Keratinocyte (primary cell): ENCODE data around the gene OR9G4. TPM values are rescaled to one million over a fixed set of nuclear protein-coding genes. Genes with fewer than 3 reads are reported as not detected.

Experiments
- DNase-seq: peaks from one replicate; pipeline ENCODE4 v3.0.0-alpha.2; 2011; ENCODE audit warnings: low read depth, missing footprints, low spot score
- FAIRE-seq: peaks from 2 replicates; lab custom pipeline; 2011; peaks lifted over from hg19 to GRCh38; lab: Jason Lieb, UNC
- H2AFZ ChIP-seq: 2 replicates; pipeline ENCODE4 v1.6.0; 2012; ENCODE audit warnings: low read length, control low read depth, inconsistent platforms; ENCODE audit not compliant: control insufficient read depth
- H3K27ac ChIP-seq: 2 replicates; pipeline ENCODE4 v1.5.1; 2011; ENCODE audit warnings: low read length; ENCODE audit not compliant: control insufficient read depth, insufficient read depth
- H3K27me3 ChIP-seq: 3 replicates; pipeline ENCODE4 v1.6.0; 2011; ENCODE audit warnings: low read length; ENCODE audit not compliant: control insufficient read depth, insufficient read depth; ENCODE audit errors: extremely low read depth
- H3K36me3 ChIP-seq, 2 experiments: 2 replicates in 1 of 2; 3 replicates in 1 of 2; pipeline ENCODE4 v1.5.1; 2011; ENCODE audit warnings: low read length in 2 of 2, mild to moderate bottlenecking in 1 of 2; ENCODE audit not compliant: control insufficient read depth in 2 of 2, insufficient read depth in 2 of 2; ENCODE audit errors: extremely low read depth in 1 of 2
- H3K4me1 ChIP-seq: 3 replicates; pipeline ENCODE4 v1.5.1; 2011; ENCODE audit warnings: low read length; ENCODE audit not compliant: control insufficient read depth, insufficient read depth; ENCODE audit errors: extremely low read depth
- H3K4me2 ChIP-seq: 3 replicates; pipeline ENCODE4 v1.6.0; 2011; ENCODE audit warnings: low read depth, low read length; ENCODE audit not compliant: control insufficient read depth, insufficient read depth; ENCODE audit errors: extremely low read depth
- H3K4me3 ChIP-seq, 3 experiments: fragments of 200-600 bp in 1 of 3; sonication (generic) in 1 of 3; 2 replicates in 2 of 3; 3 replicates in 1 of 3; pipeline ENCODE4 v1.5.1; 2011 to 2016; ENCODE audit warnings: low read length in 3 of 3, mild to moderate bottlenecking in 3 of 3, control low read depth in 2 of 3, inconsistent platforms in 1 of 3, low read depth in 1 of 3, mixed read lengths in 1 of 3, mixed run types in 1 of 3, moderate library complexity in 1 of 3; ENCODE audit not compliant: control insufficient read depth in 2 of 3, insufficient read depth in 2 of 3; ENCODE audit errors: extremely low read depth in 1 of 3
- H3K79me2 ChIP-seq: 2 replicates; pipeline ENCODE4 v1.6.0; 2012; ENCODE audit warnings: low read length; ENCODE audit not compliant: control insufficient read depth, insufficient read depth
- H3K9ac ChIP-seq: 3 replicates; pipeline ENCODE4 v1.6.0; 2011; ENCODE audit warnings: low read length; ENCODE audit not compliant: control insufficient read depth, insufficient read depth; ENCODE audit errors: extremely low read depth
- H3K9me1 ChIP-seq: 3 replicates; pipeline ENCODE4 v1.6.0; 2011; ENCODE audit warnings: low read length; ENCODE audit not compliant: control insufficient read depth, insufficient read depth; ENCODE audit errors: extremely low read depth
- H3K9me3 ChIP-seq: 2 replicates; pipeline ENCODE4 v1.5.1; 2012; ENCODE audit warnings: low read depth, low read length; ENCODE audit not compliant: control insufficient read depth
- H4K20me1 ChIP-seq: 3 replicates; pipeline ENCODE4 v1.6.0; 2011; ENCODE audit warnings: low read length; ENCODE audit not compliant: control insufficient read depth, insufficient read depth; ENCODE audit errors: extremely low read depth
- EZH2 ChIP-seq: IDR thresholded peaks from one replicate; pipeline ENCODE4 v1.6.1; 2012; ENCODE audit warnings: inconsistent platforms, mild to moderate bottlenecking, low read length, moderate library complexity
- dilution Hi-C: fragments of 300-500 bp; cut with MboI; formaldehyde crosslinking; loops from one replicate; pipeline ENCODE4 v1.7.0; 2020; ENCODE audit warnings: low sequenced_read_pairs; ENCODE audit not compliant: extremely low pct_ligation_motif_present
- polyA plus RNA-seq, 5 experiments: library from polyadenylated mRNA; depleted of rRNA in 3 of 5; stranded (reverse) in 3 of 5; stranded (forward) in 1 of 5; unstranded in 1 of 5; fragments of >200 nt; gene quantifications; 1 replicate in 1 of 5; 2 replicates in 3 of 5; 3 replicates in 1 of 5; pipeline versions ENCODE4 v1.2.1 to v1.2.3, GENCODE V29; 2011 to 2012; ENCODE audit warnings: missing spikeins in 2 of 5, low read depth in 1 of 5, low replicate concordance in 1 of 5
- TF ChIP-seq, protein P1 (sequence below), 3 experiments: IDR thresholded peaks in 1 of 3; conservative IDR thresholded peaks in 1 of 3; optimal IDR thresholded peaks in 1 of 3; 2 replicates in 2 of 3; 3 replicates in 1 of 3; pipeline versions ENCODE3 to v1.5.1; 2011; ENCODE audit warnings: low read length in 3 of 3, mild to moderate bottlenecking in 3 of 3, moderate library complexity in 2 of 3, control low read depth in 1 of 3, inconsistent platforms in 1 of 3; ENCODE audit not compliant: insufficient read depth in 2 of 3; ENCODE audit errors: extremely low read depth in 1 of 3

The OR9G4 gene
- polyA plus RNA-seq, 1 donor (not counting 4 experiments of a cell fraction or from before 2014, with no cell fraction given): not detected

DNA sequence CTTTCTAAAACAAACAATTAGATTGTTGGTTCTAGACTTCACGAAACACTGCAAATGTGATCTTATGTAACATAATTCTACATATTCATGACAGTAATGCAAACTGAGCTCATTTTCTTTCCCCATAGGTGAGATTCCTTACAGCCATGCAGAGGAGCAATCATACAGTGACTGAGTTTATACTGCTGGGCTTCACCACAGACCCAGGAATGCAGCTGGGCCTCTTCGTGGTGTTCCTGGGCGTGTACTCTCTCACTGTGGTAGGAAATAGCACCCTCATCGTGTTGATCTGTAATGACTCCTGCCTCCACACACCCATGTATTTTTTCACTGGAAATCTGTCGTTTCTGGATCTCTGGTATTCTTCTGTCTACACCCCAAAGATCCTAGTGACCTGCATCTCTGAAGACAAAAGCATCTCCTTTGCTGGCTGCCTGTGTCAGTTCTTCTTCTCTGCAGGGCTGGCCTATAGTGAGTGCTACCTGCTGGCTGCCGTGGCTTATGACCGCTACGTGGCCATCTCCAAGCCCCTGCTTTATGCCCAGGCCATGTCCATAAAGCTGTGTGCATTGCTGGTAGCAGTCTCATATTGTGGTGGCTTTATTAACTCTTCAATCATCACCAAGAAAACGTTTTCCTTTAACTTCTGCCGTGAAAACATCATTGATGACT, 48.1 kb downstream of the OR9G4 start:
- no peaks in the 10 kb centered on the region for H3K79me2 ChIP-seq
- FAIRE-seq (peak; percentile 99), DNase-seq (no peak)
- H2AFZ ChIP-seq: peak overlapping the region; percentile 27
- H4K20me1 ChIP-seq: no peaks in the 10 kb centered on the region
- H3K9me1 ChIP-seq: no peaks in the 10 kb centered on the region
- no peaks in the 10 kb centered on the region for H3K36me3 ChIP-seq
- H3K27ac ChIP-seq: peak overlapping the region; percentile 10
- no peak overlapping the region for H3K4me3 ChIP-seq
- dilution Hi-C loops: no loop called here
- no peak overlapping the region for H3K9ac ChIP-seq
- H3K4me1 ChIP-seq: peaks cover 6% of the 10 kb centered on the region
- no peak for TF ChIP-seq EZH2
- TF ChIP-seq, protein P1, sequence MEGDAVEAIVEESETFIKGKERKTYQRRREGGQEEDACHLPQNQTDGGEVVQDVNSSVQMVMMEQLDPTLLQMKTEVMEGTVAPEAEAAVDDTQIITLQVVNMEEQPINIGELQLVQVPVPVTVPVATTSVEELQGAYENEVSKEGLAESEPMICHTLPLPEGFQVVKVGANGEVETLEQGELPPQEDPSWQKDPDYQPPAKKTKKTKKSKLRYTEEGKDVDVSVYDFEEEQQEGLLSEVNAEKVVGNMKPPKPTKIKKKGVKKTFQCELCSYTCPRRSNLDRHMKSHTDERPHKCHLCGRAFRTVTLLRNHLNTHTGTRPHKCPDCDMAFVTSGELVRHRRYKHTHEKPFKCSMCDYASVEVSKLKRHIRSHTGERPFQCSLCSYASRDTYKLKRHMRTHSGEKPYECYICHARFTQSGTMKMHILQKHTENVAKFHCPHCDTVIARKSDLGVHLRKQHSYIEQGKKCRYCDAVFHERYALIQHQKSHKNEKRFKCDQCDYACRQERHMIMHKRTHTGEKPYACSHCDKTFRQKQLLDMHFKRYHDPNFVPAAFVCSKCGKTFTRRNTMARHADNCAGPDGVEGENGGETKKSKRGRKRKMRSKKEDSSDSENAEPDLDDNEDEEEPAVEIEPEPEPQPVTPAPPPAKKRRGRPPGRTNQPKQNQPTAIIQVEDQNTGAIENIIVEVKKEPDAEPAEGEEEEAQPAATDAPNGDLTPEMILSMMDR (optimal IDR thresholded peaks at IDR 0.05 in 1 of 3, IDR thresholded peaks at IDR 0.05 in 1 of 3, conservative IDR thresholded peaks at IDR 0.05 in 1 of 3; ENCODE audit: extremely low read depth in 1 of 3, insufficient read depth in 2 of 3, low read length in 3 of 3): no peak
- H3K4me2 ChIP-seq: no peak overlapping the region
- H3K27me3 ChIP-seq: no peaks in the 10 kb centered on the region
- no peaks in the 10 kb centered on the region for H3K9me3 ChIP-seq

DNA sequence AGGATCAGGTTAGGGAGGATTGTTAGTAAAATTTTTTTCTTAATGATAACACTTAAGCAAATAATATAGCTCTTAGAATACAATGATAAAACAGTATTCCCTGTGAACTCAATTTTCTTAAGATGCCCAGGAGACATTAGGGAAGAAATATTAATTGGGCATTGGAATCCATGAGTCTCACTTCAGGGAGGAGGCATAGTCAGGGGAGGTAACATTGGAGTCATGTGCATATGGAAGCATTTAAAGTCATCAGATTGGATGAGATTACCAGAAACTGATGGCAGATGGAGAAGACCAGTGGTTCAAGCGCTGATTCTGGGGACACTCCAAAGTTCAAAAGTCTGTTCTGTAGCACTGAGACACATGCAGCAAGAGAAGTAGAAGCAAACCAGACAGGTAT, 49.7 kb downstream of the OR9G4 start, which contains the start of gene OR9G1:
TSS of gene OR9G1 (plus strand) at position 301 of the 400 bp plus-strand sequence. CDS start 1,293 bp downstream, outside the sequence.
- TF ChIP-seq EZH2: no peak
- TF ChIP-seq, protein P1 (optimal IDR thresholded peaks at IDR 0.05 in 1 of 3, IDR thresholded peaks at IDR 0.05 in 1 of 3, conservative IDR thresholded peaks at IDR 0.05 in 1 of 3; ENCODE audit: extremely low read depth in 1 of 3, insufficient read depth in 2 of 3, low read length in 3 of 3): no peak
- H3K9me1 ChIP-seq: no peaks in the 10 kb centered on the region
- no peaks in the 10 kb centered on the region for H3K27me3 ChIP-seq
- H3K4me3 ChIP-seq: no peak within 1 kb of the TSS
- H3K4me1 ChIP-seq: peaks cover 6% of the 10 kb centered on the region
- DNase-seq: no peak
- no peak for FAIRE-seq
- dilution Hi-C loops: no loop called here
- no peaks in the 10 kb centered on the region for H3K79me2 ChIP-seq
- H3K9me3 ChIP-seq: no peaks in the 10 kb centered on the region
- no peak within 1 kb of the TSS for H2AFZ ChIP-seq
- no peak within 1 kb of the TSS for H3K9ac ChIP-seq
- no peak within 1 kb of the TSS for H3K27ac ChIP-seq
- H4K20me1 ChIP-seq: no peaks in the 10 kb centered on the region
- no peak within 1 kb of the TSS for H3K4me2 ChIP-seq
- no peaks in the 10 kb centered on the region for H3K36me3 ChIP-seq
